Lung (tissue), 12 donors: ENCODE measurements around the gene FAM219A. TPM values are rescaled to one million over a fixed set of nuclear protein-coding genes. Genes with fewer than 3 reads are reported as not detected.

Source experiments
- ATAC-seq: fragments of 200-7000 bp; cut with Tn5 transposase; one replicate; pipeline ENCODE4 v1.9.1; 2020; ENCODE audit warnings: moderate number of reproducible peaks; ENCODE audit not compliant: insufficient read depth, low FRiP score
- DNase-seq, 3 donors: peaks; one replicate each; pipeline ENCODE4 v3.0.0-alpha.2; 2013 to 2017
- H3K27ac ChIP-seq, 2 donors: one replicate each; pipeline ENCODE4 v1.5.1; 2013; ENCODE audit warnings: mild to moderate bottlenecking in 2 of 2, moderate library complexity in 2 of 2, control low read depth in 1 of 2, inconsistent platforms in 1 of 2, low read depth in 1 of 2, low read length in 1 of 2
- H3K27me3 ChIP-seq, 3 donors: one replicate each; pipeline ENCODE4 v1.5.1; 2013; ENCODE audit warnings: low read length in 2 of 3; ENCODE audit not compliant: control insufficient read depth in 3 of 3, insufficient read depth in 3 of 3
- H3K36me3 ChIP-seq, 4 donors: one replicate each; pipeline ENCODE4 v1.5.1; 2013; ENCODE audit warnings: low read length in 4 of 4, mild to moderate bottlenecking in 1 of 4, moderate library complexity in 1 of 4; ENCODE audit not compliant: control insufficient read depth in 4 of 4, insufficient read depth in 4 of 4
- H3K4me1 ChIP-seq, 5 donors: one replicate each; pipeline ENCODE4 v1.5.1; 2013; ENCODE audit warnings: low read length in 5 of 5, mild to moderate bottlenecking in 2 of 5, moderate library complexity in 1 of 5; ENCODE audit not compliant: control insufficient read depth in 5 of 5, insufficient read depth in 5 of 5
- H3K4me3 ChIP-seq: one replicate; pipeline ENCODE4 v1.5.1; 2013; ENCODE audit warnings: mild to moderate bottlenecking, control low read depth, moderate library complexity
- H3K9ac ChIP-seq, 2 donors: one replicate each; pipeline ENCODE4 v1.5.1; 2013; ENCODE audit warnings: low read length in 2 of 2, control low read depth in 1 of 2; ENCODE audit not compliant: insufficient read depth in 1 of 2
- H3K9me3 ChIP-seq, 4 donors: one replicate each; pipeline ENCODE4 v1.5.1; 2013; ENCODE audit warnings: low read length in 3 of 4, mild to moderate bottlenecking in 1 of 4, moderate library complexity in 1 of 4; ENCODE audit not compliant: control insufficient read depth in 4 of 4, insufficient read depth in 3 of 4
- WGBS, 2 donors: extraction: QIAGEN DNeasy Blood & Tissue Kit; methylation state at CpG; one replicate each; pipeline ENCODE4 v1.1.7; 2013; 5-methylcytosine and 5-hydroxymethylcytosine counted together
- polyA plus RNA-seq, 2 donors: library from polyadenylated mRNA; stranded (reverse); fragments of 200-250 nt; gene quantifications; one replicate each; pipeline ENCODE4 v1.2.1, GENCODE V29; 2013
- total RNA-seq, 2 donors: library from RNA; depleted of rRNA in 1 of 2; stranded (reverse); fragments of >200 nt in 1 of 2; gene quantifications; one replicate each; pipeline ENCODE4 v1.2.1, GENCODE V29; 2014 to 2021
- TF ChIP-seq, protein P1 (sequence below): IDR thresholded peaks from 2 replicates; pipeline ENCODE4 v1.5.1; 2012; ENCODE audit warnings: mild to moderate bottlenecking; ENCODE audit errors: control extremely low read depth, extremely low read depth
- donor health status: control.
- donor health status: control.
- donor health status: Bipolar disorder and iron deficiency.
- donor health status: healthy.
- donor health status: DM: yes; HTN: yes; CAD: no.

The FAM219A gene
- total and polyA plus RNA-seq, 4 donors = 8.5 to 28.3 (median 13.3) TPM

- Histone ChIP-seq H3K4me3 (no peak overlapping the region), H3K9me3 (no peaks in the 10 kb centered on the region), H3K4me1 (no peaks in the 10 kb centered on the region), H3K36me3 (peaks cover 4 to 28% (median 5%) of the 10 kb centered on the region in 4 donors), H3K9ac (no peak overlapping the region), H3K27ac (no peak overlapping the region), H3K27me3 (no peaks in the 10 kb centered on the region)
- ATAC-seq = no peak
- TF ChIP-seq, protein P1, sequence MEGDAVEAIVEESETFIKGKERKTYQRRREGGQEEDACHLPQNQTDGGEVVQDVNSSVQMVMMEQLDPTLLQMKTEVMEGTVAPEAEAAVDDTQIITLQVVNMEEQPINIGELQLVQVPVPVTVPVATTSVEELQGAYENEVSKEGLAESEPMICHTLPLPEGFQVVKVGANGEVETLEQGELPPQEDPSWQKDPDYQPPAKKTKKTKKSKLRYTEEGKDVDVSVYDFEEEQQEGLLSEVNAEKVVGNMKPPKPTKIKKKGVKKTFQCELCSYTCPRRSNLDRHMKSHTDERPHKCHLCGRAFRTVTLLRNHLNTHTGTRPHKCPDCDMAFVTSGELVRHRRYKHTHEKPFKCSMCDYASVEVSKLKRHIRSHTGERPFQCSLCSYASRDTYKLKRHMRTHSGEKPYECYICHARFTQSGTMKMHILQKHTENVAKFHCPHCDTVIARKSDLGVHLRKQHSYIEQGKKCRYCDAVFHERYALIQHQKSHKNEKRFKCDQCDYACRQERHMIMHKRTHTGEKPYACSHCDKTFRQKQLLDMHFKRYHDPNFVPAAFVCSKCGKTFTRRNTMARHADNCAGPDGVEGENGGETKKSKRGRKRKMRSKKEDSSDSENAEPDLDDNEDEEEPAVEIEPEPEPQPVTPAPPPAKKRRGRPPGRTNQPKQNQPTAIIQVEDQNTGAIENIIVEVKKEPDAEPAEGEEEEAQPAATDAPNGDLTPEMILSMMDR = no peak
- no peak for DNase-seq
- 90% methylated on average over 4 of the region's 4 CpGs for WGBS, 2 donors
These were observed 58.6 kb downstream of the FAM219A start for GRCh38 chr9:34399729-34400128.

- H3K36me3 ChIP-seq = peaks cover 4 to 28% (median 5%) of the 10 kb centered on the region in 4 donors
- no peaks in the 10 kb centered on the region for H3K4me1 ChIP-seq
- H3K9ac ChIP-seq = no peak overlapping the region
- 100% methylated on average over 1 of the region's 1 CpG for WGBS, 2 donors
- DNase-seq (no peak), ATAC-seq (no peak)
- no peaks in the 10 kb centered on the region for H3K9me3 ChIP-seq
- H3K27ac ChIP-seq = no peak overlapping the region
- no peaks in the 10 kb centered on the region for H3K27me3 ChIP-seq
- no peak overlapping the region for H3K4me3 ChIP-seq
- TF ChIP-seq, protein P1 = no peak
These were observed 59.5 kb downstream of the FAM219A start for GRCh38 chr9:34398875-34399274.

DNA sequence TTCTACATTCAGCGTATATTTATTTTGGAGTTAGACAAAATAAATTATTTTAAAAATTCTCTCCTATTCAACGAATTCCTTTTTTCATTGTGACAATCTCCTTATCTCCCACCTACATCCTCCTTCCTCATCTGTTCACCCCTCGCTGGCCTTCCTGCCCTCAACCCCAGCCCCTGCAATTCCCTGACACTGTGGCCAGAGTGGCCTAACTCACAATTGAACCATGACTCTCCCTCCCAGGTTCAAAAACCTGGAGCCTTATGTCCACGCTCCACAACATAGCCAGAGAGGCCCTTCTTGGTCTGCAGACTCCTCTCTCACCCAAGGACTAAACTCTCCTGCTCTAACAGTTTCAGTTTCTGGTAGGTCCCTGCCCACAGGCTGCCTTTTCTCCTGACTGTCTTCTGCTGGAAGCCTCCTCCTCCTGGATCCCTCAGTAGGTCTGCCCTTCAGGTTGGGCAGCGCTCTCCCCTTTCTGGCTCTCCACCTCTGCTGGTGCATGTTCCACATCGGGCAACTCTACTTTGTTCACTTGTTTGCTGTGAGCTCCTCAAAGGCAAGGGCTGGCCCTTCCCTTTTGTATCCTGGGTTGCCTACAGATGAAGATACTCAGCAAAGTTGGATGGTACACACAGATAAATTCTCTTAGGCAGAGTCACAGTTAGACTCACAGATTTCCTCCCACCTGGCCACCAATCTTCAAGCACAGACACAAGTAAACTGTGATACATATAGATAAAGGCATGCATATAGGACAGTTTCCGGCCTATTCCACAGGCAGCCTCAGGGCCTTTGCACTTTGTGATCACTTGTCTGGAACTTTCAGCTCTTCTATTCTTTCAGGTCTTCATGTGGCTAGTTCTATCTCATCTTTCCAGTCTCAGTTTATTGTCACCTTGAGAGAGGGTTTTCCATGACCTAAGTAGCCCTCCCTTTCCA lies 61.8 kb downstream of the FAM219A start:
- DNase-seq (no peak), ATAC-seq (no peak)
- H3K4me1 ChIP-seq = no peaks in the 10 kb centered on the region
- no peak overlapping the region for H3K27ac ChIP-seq
- H3K4me3 ChIP-seq = no peak overlapping the region
- TF ChIP-seq, protein P1 = no peak
- H3K36me3 ChIP-seq = peaks cover 0 to 15% (median 3%) of the 10 kb centered on the region in 4 donors
- peaks cover 0 to 5% (median 0%) of the 10 kb centered on the region in 3 donors for H3K27me3 ChIP-seq
- 69 to 76% methylated on average over 7 of the region's 7 CpGs for WGBS, 2 donors
- no peak overlapping the region for H3K9ac ChIP-seq
- no peaks in the 10 kb centered on the region for H3K9me3 ChIP-seq
